ENCODE results near the gene PROP1.
"Not testable (repeated sequence)": the region's sequence is repeated elsewhere in the genome, so short reads cannot be mapped to it uniquely, and the experiment has no call there.

Gene PROP1

GRCh38 chr5:177966839-177967166 is 29.2 kb downstream of the PROP1 start:
- H3K27ac ChIP-seq (ENCODE audit: insufficient read depth, low read depth, low read length, poor library complexity, severe bottlenecking) = no peak overlapping the region
- H3K9me3 ChIP-seq (ENCODE audit: control insufficient read depth, low read length) = no peaks in the 10 kb centered on the region
- 88 to 91% methylated on average over 7 of the region's 7 CpGs for WGBS, 2 experiments
- H3K4me1 ChIP-seq (ENCODE audit: control insufficient read depth, insufficient read depth, low read length) = no peaks in the 10 kb centered on the region
- no peak overlapping the region for H3K4me3 ChIP-seq (ENCODE audit: insufficient read depth, low read depth, low read length)
- no peaks in the 10 kb centered on the region for H3K36me3 ChIP-seq (ENCODE audit: control insufficient read depth, insufficient read depth, low read length)
- no peaks in the 10 kb centered on the region for H3K27me3 ChIP-seq (ENCODE audit: control insufficient read depth, insufficient read depth, low read length, poor library complexity, severe bottlenecking)

- no peaks in the 10 kb centered on the region for H3K36me3 ChIP-seq (ENCODE audit: control insufficient read depth, insufficient read depth, low read length)
- H3K27me3 ChIP-seq (ENCODE audit: control insufficient read depth, insufficient read depth, low read length, poor library complexity, severe bottlenecking) = no peaks in the 10 kb centered on the region
- H3K27ac ChIP-seq (ENCODE audit: insufficient read depth, low read depth, low read length, poor library complexity, severe bottlenecking) = no peak overlapping the region
- no peaks in the 10 kb centered on the region for H3K4me1 ChIP-seq (ENCODE audit: control insufficient read depth, insufficient read depth, low read length)
- H3K9me3 ChIP-seq (ENCODE audit: control insufficient read depth, low read length) = no peaks in the 10 kb centered on the region
- 93 to 94% methylated on average over 19 of the region's 19 CpGs for WGBS, 2 experiments
- H3K4me3 ChIP-seq (ENCODE audit: insufficient read depth, low read depth, low read length) = no peak overlapping the region
These were observed 29.8 kb downstream of the PROP1 start for GRCh38 chr5:177966009-177966838.

- H3K9me3 ChIP-seq (ENCODE audit: control insufficient read depth, low read length) = no peaks in the 10 kb centered on the region
- 95 to 96% methylated on average over 12 of the region's 12 CpGs for WGBS, 2 experiments
These were observed 31.6 kb downstream of the PROP1 start for GRCh38 chr5:177964471-177964870.

GRCh38 chr5:177963966-177964365 is 32.1 kb downstream of the PROP1 start:
- Histone ChIP-seq H3K36me3 (ENCODE audit: control insufficient read depth, insufficient read depth, low read length) (no peaks in the 10 kb centered on the region), H3K27ac (ENCODE audit: insufficient read depth, low read depth, low read length, poor library complexity, severe bottlenecking) (no peak overlapping the region), H3K4me3 (ENCODE audit: insufficient read depth, low read depth, low read length) (no peak overlapping the region), H3K4me1 (ENCODE audit: control insufficient read depth, insufficient read depth, low read length) (no peaks in the 10 kb centered on the region), H3K27me3 (ENCODE audit: control insufficient read depth, insufficient read depth, low read length, poor library complexity, severe bottlenecking) (no peaks in the 10 kb centered on the region), H3K9me3 (ENCODE audit: control insufficient read depth, low read length) (no peaks in the 10 kb centered on the region)
- 88% methylated on average over 14 of the region's 14 CpGs for WGBS, 2 experiments

More at GRCh38 chr5:177964471-177964870, 31.6 kb downstream of the PROP1 start:
- no peaks in the 10 kb centered on the region for H3K27me3 ChIP-seq (ENCODE audit: control insufficient read depth, insufficient read depth, low read length, poor library complexity, severe bottlenecking)
- no peaks in the 10 kb centered on the region for H3K36me3 ChIP-seq (ENCODE audit: control insufficient read depth, insufficient read depth, low read length)
- no peak overlapping the region for H3K4me3 ChIP-seq (ENCODE audit: insufficient read depth, low read depth, low read length)
- no peak overlapping the region for H3K27ac ChIP-seq (ENCODE audit: insufficient read depth, low read depth, low read length, poor library complexity, severe bottlenecking)
- no peaks in the 10 kb centered on the region for H3K4me1 ChIP-seq (ENCODE audit: control insufficient read depth, insufficient read depth, low read length)

- Histone ChIP-seq H3K27ac (ENCODE audit: insufficient read depth, low read depth, low read length, poor library complexity, severe bottlenecking) (no peak overlapping the region), H3K36me3 (ENCODE audit: control insufficient read depth, insufficient read depth, low read length) (no peaks in the 10 kb centered on the region), H3K27me3 (ENCODE audit: control insufficient read depth, insufficient read depth, low read length, poor library complexity, severe bottlenecking) (no peaks in the 10 kb centered on the region), H3K4me1 (ENCODE audit: control insufficient read depth, insufficient read depth, low read length) (no peaks in the 10 kb centered on the region), H3K9me3 (ENCODE audit: control insufficient read depth, low read length) (no peaks in the 10 kb centered on the region), H3K4me3 (ENCODE audit: insufficient read depth, low read depth, low read length) (no peak overlapping the region)
- 84 to 88% methylated on average over 9 of the region's 9 CpGs for WGBS, 2 experiments
These were observed 36.7 kb downstream of the PROP1 start for GRCh38 chr5:177959315-177959714.

- H3K4me3 ChIP-seq (ENCODE audit: insufficient read depth, low read depth, low read length) = no peak overlapping the region
- no peaks in the 10 kb centered on the region for H3K4me1 ChIP-seq (ENCODE audit: control insufficient read depth, insufficient read depth, low read length)
- no peaks in the 10 kb centered on the region for H3K9me3 ChIP-seq (ENCODE audit: control insufficient read depth, low read length)
- H3K36me3 ChIP-seq (ENCODE audit: control insufficient read depth, insufficient read depth, low read length) = no peaks in the 10 kb centered on the region
- no peak overlapping the region for H3K27ac ChIP-seq (ENCODE audit: insufficient read depth, low read depth, low read length, poor library complexity, severe bottlenecking)
- H3K27me3 ChIP-seq (ENCODE audit: control insufficient read depth, insufficient read depth, low read length, poor library complexity, severe bottlenecking) = no peaks in the 10 kb centered on the region
- WGBS, 2 experiments = 57 to 62% methylated on average over 16 to 17 of the region's 17 CpGs
These were observed 37.3 kb downstream of the PROP1 start for GRCh38 chr5:177958696-177959095.

- no peaks in the 10 kb centered on the region for H3K36me3 ChIP-seq (ENCODE audit: control insufficient read depth, insufficient read depth, low read length)
- H3K4me3 ChIP-seq (ENCODE audit: insufficient read depth, low read depth, low read length) = no peak overlapping the region
- 94 to 97% methylated on average over 7 of the region's 7 CpGs for WGBS, 2 experiments
- no peaks in the 10 kb centered on the region for H3K9me3 ChIP-seq (ENCODE audit: control insufficient read depth, low read length)
- no peak overlapping the region for H3K27ac ChIP-seq (ENCODE audit: insufficient read depth, low read depth, low read length, poor library complexity, severe bottlenecking)
- no peaks in the 10 kb centered on the region for H3K27me3 ChIP-seq (ENCODE audit: control insufficient read depth, insufficient read depth, low read length, poor library complexity, severe bottlenecking)
- no peaks in the 10 kb centered on the region for H3K4me1 ChIP-seq (ENCODE audit: control insufficient read depth, insufficient read depth, low read length)
These were observed 38.8 kb downstream of the PROP1 start for GRCh38 chr5:177957241-177957640.

- 91 to 99% methylated on average over 9 of the region's 11 CpGs for WGBS, 2 experiments
- H3K36me3 ChIP-seq (ENCODE audit: control insufficient read depth, insufficient read depth, low read length); H3K4me3 ChIP-seq (ENCODE audit: insufficient read depth, low read depth, low read length); H3K4me1 ChIP-seq (ENCODE audit: control insufficient read depth, insufficient read depth, low read length); H3K27ac ChIP-seq (ENCODE audit: insufficient read depth, low read depth, low read length, poor library complexity, severe bottlenecking); H3K27me3 ChIP-seq (ENCODE audit: control insufficient read depth, insufficient read depth, low read length, poor library complexity, severe bottlenecking); H3K9me3 ChIP-seq (ENCODE audit: control insufficient read depth, low read length): not testable (repeated sequence)
These were observed 42.9 kb downstream of the PROP1 start for GRCh38 chr5:177953101-177953500.

- not testable (repeated sequence) for H3K27ac ChIP-seq (ENCODE audit: insufficient read depth, low read depth, low read length, poor library complexity, severe bottlenecking); H3K4me3 ChIP-seq (ENCODE audit: insufficient read depth, low read depth, low read length); H3K9me3 ChIP-seq (ENCODE audit: control insufficient read depth, low read length); H3K27me3 ChIP-seq (ENCODE audit: control insufficient read depth, insufficient read depth, low read length, poor library complexity, severe bottlenecking); H3K4me1 ChIP-seq (ENCODE audit: control insufficient read depth, insufficient read depth, low read length); H3K36me3 ChIP-seq (ENCODE audit: control insufficient read depth, insufficient read depth, low read length)
- 85 to 100% methylated on average over 1 to 6 of the region's 10 CpGs for WGBS, 2 experiments
These were observed 46.4 kb downstream of the PROP1 start for GRCh38 chr5:177949656-177950055.

GRCh38 chr5:177949065-177949464 is 47.0 kb downstream of the PROP1 start:
- H3K27me3 ChIP-seq (ENCODE audit: control insufficient read depth, insufficient read depth, low read length, poor library complexity, severe bottlenecking) = peaks cover 13% of the 10 kb centered on the region
- H3K9me3 ChIP-seq (ENCODE audit: control insufficient read depth, low read length); H3K36me3 ChIP-seq (ENCODE audit: control insufficient read depth, insufficient read depth, low read length); H3K27ac ChIP-seq (ENCODE audit: insufficient read depth, low read depth, low read length, poor library complexity, severe bottlenecking); H3K4me3 ChIP-seq (ENCODE audit: insufficient read depth, low read depth, low read length); H3K4me1 ChIP-seq (ENCODE audit: control insufficient read depth, insufficient read depth, low read length): not testable (repeated sequence)
- 87 to 89% methylated on average over 7 of the region's 17 CpGs for WGBS, 2 experiments

GRCh38 chr5:177947912-177948311 is 48.1 kb downstream of the PROP1 start:
- not testable (repeated sequence) for H3K36me3 ChIP-seq (ENCODE audit: control insufficient read depth, insufficient read depth, low read length); H3K4me1 ChIP-seq (ENCODE audit: control insufficient read depth, insufficient read depth, low read length); H3K4me3 ChIP-seq (ENCODE audit: insufficient read depth, low read depth, low read length); H3K27ac ChIP-seq (ENCODE audit: insufficient read depth, low read depth, low read length, poor library complexity, severe bottlenecking); H3K9me3 ChIP-seq (ENCODE audit: control insufficient read depth, low read length)
- peaks cover 13% of the 10 kb centered on the region for H3K27me3 ChIP-seq (ENCODE audit: control insufficient read depth, insufficient read depth, low read length, poor library complexity, severe bottlenecking)
- WGBS, 2 experiments = 93 to 95% methylated on average over 10 of the region's 10 CpGs

All from ectodermal cell (in vitro differentiated cells).